ENCODE results near the gene NLRP6. TPM values are rescaled to one million over a fixed set of nuclear protein-coding genes. Genes with fewer than 3 reads are reported as not detected.

The NLRP6 gene
- total and polyA plus RNA-seq, 2 donors (not counting 1 experiment from before 2014, with no cell fraction given): 1.4 to 2.7 TPM

DNA sequence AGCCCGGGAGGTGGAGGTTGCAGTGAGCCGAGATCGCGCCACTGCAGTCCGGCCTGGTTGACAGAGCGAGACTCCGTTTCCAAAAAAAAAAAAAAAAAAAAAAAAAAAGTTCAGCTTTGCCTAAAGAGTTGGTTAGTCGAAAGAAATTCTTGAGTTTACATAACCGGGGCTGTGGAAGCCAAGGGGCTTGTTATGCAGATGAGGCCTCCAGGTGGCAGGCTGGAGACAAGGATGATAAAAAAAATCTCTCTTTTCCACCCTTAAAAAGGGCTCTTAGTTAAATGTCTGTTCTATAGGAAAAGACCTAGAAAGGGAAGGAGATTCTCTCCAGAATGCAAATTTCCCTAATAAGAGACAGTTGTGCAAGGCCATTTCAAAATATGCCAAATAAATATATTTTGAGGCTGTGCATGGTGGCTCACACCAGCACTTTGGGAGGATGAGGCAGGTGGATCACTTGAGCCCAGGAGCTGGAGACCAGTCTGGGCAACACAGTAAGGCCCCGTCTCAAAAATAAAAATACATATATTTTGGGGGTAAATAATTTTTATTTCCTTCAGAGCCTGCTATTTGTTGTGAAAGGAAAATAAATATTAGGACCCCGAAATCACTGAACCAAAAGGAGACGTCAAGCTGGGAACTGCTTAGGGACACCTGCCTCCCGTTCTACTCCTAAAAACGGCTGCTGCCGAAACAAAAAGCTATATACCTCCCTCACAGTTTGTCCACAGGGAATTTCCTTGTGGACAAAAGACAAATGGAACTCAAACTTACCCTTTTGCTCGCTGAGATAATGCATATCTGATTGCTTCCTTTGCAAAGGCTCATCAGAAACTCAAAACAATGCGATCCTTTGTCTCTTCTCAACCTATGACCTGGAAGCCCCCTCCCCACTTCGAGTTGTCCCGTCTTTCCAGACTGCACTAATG lies 27.0 kb downstream of the NLRP6 start:
- Mint-ChIP-seq H3K27me3 (no peaks in the 10 kb centered on the region), H3K4me1 (peaks cover 52% of the 10 kb centered on the region), H3K27ac (peak overlapping the region; percentile 73), H3K4me3 (no peak overlapping the region), H3K9me3 (ENCODE audit: insufficient read depth) (no peaks in the 10 kb centered on the region)
- ATAC-seq (ENCODE audit: low read depth): peak; percentile 37
- Histone ChIP-seq H3K27me3 (replicated peaks in 1 of 4; ENCODE audit: control extremely low read depth in 1 of 4, control insufficient read depth in 3 of 4, insufficient read depth in 4 of 4, low read length in 3 of 4) (peaks cover 0 to 2% (median 0%) of the 10 kb centered on the region in 4 experiments), H3K4me3 (ENCODE audit: control extremely low read depth in 1 of 5, extremely low read depth in 1 of 5, insufficient read depth in 1 of 5, low read depth in 2 of 5, low read length in 4 of 5) (no peak overlapping the region), H3K4me1 (ENCODE audit: control insufficient read depth in 2 of 2, insufficient read depth in 2 of 2, low read length in 2 of 2) (peaks cover 28 to 56% of the 10 kb centered on the region in 2 donors), H3K79me2 (ENCODE audit: control insufficient read depth, insufficient read depth, low read length) (peaks cover 7% of the 10 kb centered on the region), H3K4me2 (replicated peaks; ENCODE audit: low read depth, low read length, poor library complexity, severe bottlenecking) (no peak overlapping the region), H2AFZ (ENCODE audit: insufficient read depth, low read depth, low read length, poor library complexity, severe bottlenecking) (no peak overlapping the region), H4K20me1 (ENCODE audit: control insufficient read depth, insufficient read depth, low read length, poor library complexity, severe bottlenecking) (no peaks in the 10 kb centered on the region), H3K36me3 (replicated peaks in 1 of 2; ENCODE audit: control extremely low read depth in 1 of 2, control insufficient read depth in 1 of 2, extremely low read depth in 1 of 2, insufficient read depth in 2 of 2, low read length in 1 of 2) (no peaks in the 10 kb centered on the region), H3K9me3 (ENCODE audit: control extremely low read depth in 1 of 3, control insufficient read depth in 2 of 3, insufficient read depth in 1 of 3, low read length in 2 of 3) (no peaks in the 10 kb centered on the region), H3K9ac (ENCODE audit: low read length) (no peak overlapping the region), H3K27ac (ENCODE audit: low read length in 2 of 2) (no peak overlapping the region)
- peak; percentile 71 for DNase-seq
- ChIA-PET CTCF (interaction anchor here (0.5 to 5.6 kb wide), 29 partner anchors 10 to 457 kb away, joined by 3 to 54 read pairs (median 4); partner anchors contain the start of genes BET1L, HRAS, PGGHG and PTDSS2), POLR2A (interaction anchor here (0.6 to 2.2 kb wide), 2 partner anchors 37 to 55 kb away, joined by 3 to 11 read pairs; no protein-coding TSS in a partner anchor)
- intact Hi-C loops (cut with micrococcal nuclease): loop anchor here (2.0 to 5.0 kb wide), 3 partner anchors 38 to 146 kb away; partner anchors contain the start of gene PTDSS2
- TF ChIP-seq, protein P1, sequence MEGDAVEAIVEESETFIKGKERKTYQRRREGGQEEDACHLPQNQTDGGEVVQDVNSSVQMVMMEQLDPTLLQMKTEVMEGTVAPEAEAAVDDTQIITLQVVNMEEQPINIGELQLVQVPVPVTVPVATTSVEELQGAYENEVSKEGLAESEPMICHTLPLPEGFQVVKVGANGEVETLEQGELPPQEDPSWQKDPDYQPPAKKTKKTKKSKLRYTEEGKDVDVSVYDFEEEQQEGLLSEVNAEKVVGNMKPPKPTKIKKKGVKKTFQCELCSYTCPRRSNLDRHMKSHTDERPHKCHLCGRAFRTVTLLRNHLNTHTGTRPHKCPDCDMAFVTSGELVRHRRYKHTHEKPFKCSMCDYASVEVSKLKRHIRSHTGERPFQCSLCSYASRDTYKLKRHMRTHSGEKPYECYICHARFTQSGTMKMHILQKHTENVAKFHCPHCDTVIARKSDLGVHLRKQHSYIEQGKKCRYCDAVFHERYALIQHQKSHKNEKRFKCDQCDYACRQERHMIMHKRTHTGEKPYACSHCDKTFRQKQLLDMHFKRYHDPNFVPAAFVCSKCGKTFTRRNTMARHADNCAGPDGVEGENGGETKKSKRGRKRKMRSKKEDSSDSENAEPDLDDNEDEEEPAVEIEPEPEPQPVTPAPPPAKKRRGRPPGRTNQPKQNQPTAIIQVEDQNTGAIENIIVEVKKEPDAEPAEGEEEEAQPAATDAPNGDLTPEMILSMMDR (IDR thresholded peaks at IDR 0.05): peak; percentile 67
- no peak for TF ChIP-seq EZH2 (IDR thresholded peaks at IDR 0.05; ENCODE audit: borderline replicate concordance, insufficient read depth, low read depth, low read length, poor library complexity, severe bottlenecking)
- 90% methylated on average over 8 of the region's 19 CpGs for WGBS (ENCODE audit: insufficient coverage)

Data from B cell (primary cell).